ENCODE results near the gene GPC5. TPM values are rescaled to one million over a fixed set of nuclear protein-coding genes. Genes with fewer than 3 reads are reported as not detected.

Gene GPC5
- total RNA-seq, 1 experiment from 2014 or later: 0.26 TPM

DNA sequence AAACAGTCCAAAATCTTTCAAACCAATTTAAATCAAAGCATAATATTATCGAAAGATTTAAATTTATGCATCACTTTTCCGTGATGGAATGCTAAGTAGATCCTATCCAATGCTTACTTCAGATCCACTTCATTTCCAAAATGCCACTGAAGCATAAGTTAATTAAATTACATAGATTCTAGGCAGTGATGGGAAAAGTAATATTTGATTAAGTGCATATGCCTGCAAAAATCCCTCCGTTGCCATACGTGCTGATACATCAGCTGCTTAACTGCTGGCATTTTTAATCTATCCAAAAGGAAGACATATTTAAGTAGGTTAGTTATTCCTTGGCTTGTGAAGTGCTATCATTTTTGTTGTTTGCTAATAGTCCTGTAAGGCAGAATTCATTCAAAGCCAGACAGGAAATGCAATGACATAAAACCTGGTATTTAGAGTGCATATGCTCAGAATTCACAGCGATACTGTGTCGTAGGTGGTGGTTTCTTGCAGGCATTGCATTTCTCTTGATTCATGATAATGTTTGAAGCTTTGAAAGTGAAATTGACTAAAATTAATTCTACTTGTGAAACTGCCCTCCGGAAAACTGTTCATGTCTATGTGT, 1089.9 kb downstream of the GPC5 start:
- Histone ChIP-seq H3K27ac (ENCODE audit: low read length) (no peak overlapping the region), H3K27me3 (ENCODE audit: control insufficient read depth, insufficient read depth, low read length) (no peaks in the 10 kb centered on the region), H3K4me3 (ENCODE audit: low read depth in 2 of 2, low read length in 2 of 2) (no peak overlapping the region), H3K36me3 (ENCODE audit: control insufficient read depth, insufficient read depth, low read length) (no peaks in the 10 kb centered on the region), H3K9me3 (ENCODE audit: control insufficient read depth, insufficient read depth, low read depth, low read length) (no peaks in the 10 kb centered on the region), H3K4me1 (ENCODE audit: control insufficient read depth, insufficient read depth, low read length) (no peaks in the 10 kb centered on the region)
- no peak for TF ChIP-seq TCF7L2 (IDR thresholded peaks at IDR 0.05; ENCODE audit: low read depth, low read length)
- TF ChIP-seq, protein P1, sequence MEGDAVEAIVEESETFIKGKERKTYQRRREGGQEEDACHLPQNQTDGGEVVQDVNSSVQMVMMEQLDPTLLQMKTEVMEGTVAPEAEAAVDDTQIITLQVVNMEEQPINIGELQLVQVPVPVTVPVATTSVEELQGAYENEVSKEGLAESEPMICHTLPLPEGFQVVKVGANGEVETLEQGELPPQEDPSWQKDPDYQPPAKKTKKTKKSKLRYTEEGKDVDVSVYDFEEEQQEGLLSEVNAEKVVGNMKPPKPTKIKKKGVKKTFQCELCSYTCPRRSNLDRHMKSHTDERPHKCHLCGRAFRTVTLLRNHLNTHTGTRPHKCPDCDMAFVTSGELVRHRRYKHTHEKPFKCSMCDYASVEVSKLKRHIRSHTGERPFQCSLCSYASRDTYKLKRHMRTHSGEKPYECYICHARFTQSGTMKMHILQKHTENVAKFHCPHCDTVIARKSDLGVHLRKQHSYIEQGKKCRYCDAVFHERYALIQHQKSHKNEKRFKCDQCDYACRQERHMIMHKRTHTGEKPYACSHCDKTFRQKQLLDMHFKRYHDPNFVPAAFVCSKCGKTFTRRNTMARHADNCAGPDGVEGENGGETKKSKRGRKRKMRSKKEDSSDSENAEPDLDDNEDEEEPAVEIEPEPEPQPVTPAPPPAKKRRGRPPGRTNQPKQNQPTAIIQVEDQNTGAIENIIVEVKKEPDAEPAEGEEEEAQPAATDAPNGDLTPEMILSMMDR (IDR thresholded peaks at IDR 0.05): no peak
- no peak for TF ChIP-seq POLR2AphosphoS5 (IDR thresholded peaks at IDR 0.05; ENCODE audit: low read depth, low read length)
- TF ChIP-seq, protein P2, sequence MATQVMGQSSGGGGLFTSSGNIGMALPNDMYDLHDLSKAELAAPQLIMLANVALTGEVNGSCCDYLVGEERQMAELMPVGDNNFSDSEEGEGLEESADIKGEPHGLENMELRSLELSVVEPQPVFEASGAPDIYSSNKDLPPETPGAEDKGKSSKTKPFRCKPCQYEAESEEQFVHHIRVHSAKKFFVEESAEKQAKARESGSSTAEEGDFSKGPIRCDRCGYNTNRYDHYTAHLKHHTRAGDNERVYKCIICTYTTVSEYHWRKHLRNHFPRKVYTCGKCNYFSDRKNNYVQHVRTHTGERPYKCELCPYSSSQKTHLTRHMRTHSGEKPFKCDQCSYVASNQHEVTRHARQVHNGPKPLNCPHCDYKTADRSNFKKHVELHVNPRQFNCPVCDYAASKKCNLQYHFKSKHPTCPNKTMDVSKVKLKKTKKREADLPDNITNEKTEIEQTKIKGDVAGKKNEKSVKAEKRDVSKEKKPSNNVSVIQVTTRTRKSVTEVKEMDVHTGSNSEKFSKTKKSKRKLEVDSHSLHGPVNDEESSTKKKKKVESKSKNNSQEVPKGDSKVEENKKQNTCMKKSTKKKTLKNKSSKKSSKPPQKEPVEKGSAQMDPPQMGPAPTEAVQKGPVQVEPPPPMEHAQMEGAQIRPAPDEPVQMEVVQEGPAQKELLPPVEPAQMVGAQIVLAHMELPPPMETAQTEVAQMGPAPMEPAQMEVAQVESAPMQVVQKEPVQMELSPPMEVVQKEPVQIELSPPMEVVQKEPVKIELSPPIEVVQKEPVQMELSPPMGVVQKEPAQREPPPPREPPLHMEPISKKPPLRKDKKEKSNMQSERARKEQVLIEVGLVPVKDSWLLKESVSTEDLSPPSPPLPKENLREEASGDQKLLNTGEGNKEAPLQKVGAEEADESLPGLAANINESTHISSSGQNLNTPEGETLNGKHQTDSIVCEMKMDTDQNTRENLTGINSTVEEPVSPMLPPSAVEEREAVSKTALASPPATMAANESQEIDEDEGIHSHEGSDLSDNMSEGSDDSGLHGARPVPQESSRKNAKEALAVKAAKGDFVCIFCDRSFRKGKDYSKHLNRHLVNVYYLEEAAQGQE (IDR thresholded peaks at IDR 0.05; ENCODE audit: insufficient read depth in 1 of 2, low read depth in 2 of 2, low read length in 1 of 2): no peak
- TF ChIP-seq SIN3A (IDR thresholded peaks at IDR 0.05; ENCODE audit: borderline replicate concordance, insufficient read depth, low read depth, low read length): no peak
- DNase-seq (ENCODE audit: low read depth, low spot score): no peak
- ChIA-PET POLR2A (no interaction called here), CTCF (no interaction called here)
- no peak for ATAC-seq
- intact Hi-C loops (cut with micrococcal nuclease; ENCODE audit: unreplicated experiment) (no loop called here), in situ Hi-C loops (cut with HindIII; ENCODE audit: low pct_unique_long_range_greater_than_20kb, low sequenced_read_pairs) (no loop called here)
- no TSS peak for BruUV-seq (replicated peaks)

DNA sequence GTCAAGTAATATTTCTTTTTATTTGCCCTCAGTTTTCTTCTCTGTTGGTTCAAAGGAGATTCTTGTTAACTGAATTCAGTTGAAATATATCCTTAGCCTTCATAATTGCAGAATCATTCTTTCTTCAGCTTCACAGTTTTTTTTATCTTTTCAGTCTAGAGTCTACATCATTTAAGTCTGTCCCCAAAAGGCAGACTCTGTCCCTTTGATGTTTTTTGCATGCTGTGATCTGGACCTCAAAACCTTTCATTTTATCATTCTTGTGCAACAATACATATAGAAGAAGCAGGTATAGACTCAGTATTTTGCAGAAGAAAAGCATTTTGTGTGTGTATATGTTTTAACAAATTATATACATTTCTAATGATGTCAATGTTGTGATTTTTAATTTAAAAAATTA, 1093.4 kb downstream of the GPC5 start:
- ChIA-PET POLR2A (no interaction called here), CTCF (no interaction called here)
- Histone ChIP-seq H3K9me3 (ENCODE audit: control insufficient read depth, insufficient read depth, low read depth, low read length) (no peaks in the 10 kb centered on the region), H3K27me3 (ENCODE audit: control insufficient read depth, insufficient read depth, low read length) (no peaks in the 10 kb centered on the region), H3K27ac (ENCODE audit: low read length) (no peak overlapping the region), H3K4me3 (ENCODE audit: low read depth in 2 of 2, low read length in 2 of 2) (no peak overlapping the region), H3K4me1 (ENCODE audit: control insufficient read depth, insufficient read depth, low read length) (no peaks in the 10 kb centered on the region), H3K36me3 (ENCODE audit: control insufficient read depth, insufficient read depth, low read length) (no peaks in the 10 kb centered on the region)
- no TSS peak for BruUV-seq (replicated peaks)
- intact Hi-C loops (cut with micrococcal nuclease; ENCODE audit: unreplicated experiment) (no loop called here), in situ Hi-C loops (cut with HindIII; ENCODE audit: low pct_unique_long_range_greater_than_20kb, low sequenced_read_pairs) (no loop called here)
- DNase-seq (ENCODE audit: low read depth, low spot score) (no peak), ATAC-seq (no peak)
- no peak for TF ChIP-seq TCF7L2 (IDR thresholded peaks at IDR 0.05; ENCODE audit: low read depth, low read length)
- TF ChIP-seq POLR2AphosphoS5 (IDR thresholded peaks at IDR 0.05; ENCODE audit: low read depth, low read length): no peak
- TF ChIP-seq, protein P2 (IDR thresholded peaks at IDR 0.05; ENCODE audit: insufficient read depth in 1 of 2, low read depth in 2 of 2, low read length in 1 of 2): no peak
- TF ChIP-seq SIN3A (IDR thresholded peaks at IDR 0.05; ENCODE audit: borderline replicate concordance, insufficient read depth, low read depth, low read length): no peak
- TF ChIP-seq, protein P1 (IDR thresholded peaks at IDR 0.05): no peak
